Measurements from ENCODE around the gene MECP2.

DNA sequence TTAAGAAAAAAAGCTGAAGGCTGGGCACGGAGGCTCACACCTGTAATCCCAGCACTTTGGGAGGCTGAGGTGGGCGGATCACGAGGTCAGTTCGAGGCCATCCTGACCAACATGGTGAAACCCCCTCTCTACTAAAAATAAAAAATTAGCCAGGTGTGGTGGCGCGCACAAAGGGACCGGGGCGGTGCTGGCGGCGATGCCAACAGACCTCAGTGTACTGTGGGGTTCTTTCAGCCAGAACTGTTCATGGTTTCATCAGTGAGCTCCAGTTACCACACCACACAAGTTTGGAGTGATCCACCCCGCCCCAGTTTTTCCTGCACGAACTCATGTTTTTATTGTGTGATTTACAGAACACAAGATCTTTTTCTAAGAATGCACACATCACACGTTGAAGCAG, 56.7 kb downstream of the MECP2 start:
- TF ChIP-seq, protein P1, sequence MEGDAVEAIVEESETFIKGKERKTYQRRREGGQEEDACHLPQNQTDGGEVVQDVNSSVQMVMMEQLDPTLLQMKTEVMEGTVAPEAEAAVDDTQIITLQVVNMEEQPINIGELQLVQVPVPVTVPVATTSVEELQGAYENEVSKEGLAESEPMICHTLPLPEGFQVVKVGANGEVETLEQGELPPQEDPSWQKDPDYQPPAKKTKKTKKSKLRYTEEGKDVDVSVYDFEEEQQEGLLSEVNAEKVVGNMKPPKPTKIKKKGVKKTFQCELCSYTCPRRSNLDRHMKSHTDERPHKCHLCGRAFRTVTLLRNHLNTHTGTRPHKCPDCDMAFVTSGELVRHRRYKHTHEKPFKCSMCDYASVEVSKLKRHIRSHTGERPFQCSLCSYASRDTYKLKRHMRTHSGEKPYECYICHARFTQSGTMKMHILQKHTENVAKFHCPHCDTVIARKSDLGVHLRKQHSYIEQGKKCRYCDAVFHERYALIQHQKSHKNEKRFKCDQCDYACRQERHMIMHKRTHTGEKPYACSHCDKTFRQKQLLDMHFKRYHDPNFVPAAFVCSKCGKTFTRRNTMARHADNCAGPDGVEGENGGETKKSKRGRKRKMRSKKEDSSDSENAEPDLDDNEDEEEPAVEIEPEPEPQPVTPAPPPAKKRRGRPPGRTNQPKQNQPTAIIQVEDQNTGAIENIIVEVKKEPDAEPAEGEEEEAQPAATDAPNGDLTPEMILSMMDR (IDR thresholded peaks at IDR 0.05): no peak
- TF ChIP-seq POLR2A (IDR thresholded peaks at IDR 0.05) (no peak), POLR2AphosphoS5 (IDR thresholded peaks at IDR 0.05) (no peak)

All from breast epithelium (tissue), 3 donors.